K562 (cell line): ENCODE data around the gene BEX3. TPM values are rescaled to one million over a fixed set of nuclear protein-coding genes. Genes with fewer than 3 reads are reported as not detected.

Experiments
- ATAC-seq: fragments of 200-7000 bp; cut with Tn5 transposase; 3 replicates; pipeline ENCODE4 v1.9.1; 2020; ENCODE audit warnings: moderate library complexity
- BruUV-seq: library from RNA; stranded (reverse); fragments of 400-500 nt; replicated peaks from 2 replicates; lab custom pipeline; 2021; lab: Mats Ljungman, UMichigan
- CTCF ChIA-PET: fragments of 300-600 bp; formaldehyde crosslinking; extraction: SDS; loops from one replicate; lab custom pipeline; 2021; ENCODE audit warnings: low intra/inter-chr PET ratio; lab: Yijun Ruan, JAX
- POLR2A ChIA-PET: fragments of 300-600, 350-650 bp; sonication (Branson Sonifier 250); formaldehyde crosslinking; extraction: SDS; loops from one replicate; lab custom pipeline; 2021; ENCODE audit warnings: antibody characterized with exemption, inconsistent platforms; lab: Yijun Ruan, JAX
- DNase-seq, 4 experiments: peaks; one replicate each; pipeline versions ENCODE4 v3.0.0 to v3.0.0-alpha.2; 2011 to 2018; ENCODE audit warnings: low spot score in 3 of 4, mixed read lengths in 3 of 4; ENCODE audit errors: extremely low read depth in 1 of 4
- FAIRE-seq: peaks from 2 replicates; lab custom pipeline; 2011; peaks lifted over from hg19 to GRCh38; lab: Jason Lieb, UNC
- H2AFZ ChIP-seq: 2 replicates; pipeline ENCODE4 v1.6.0; 2011; ENCODE audit warnings: low read depth, low read length, control low read depth, inconsistent platforms
- H3K27ac ChIP-seq: fragments of 200-600 bp; 3 replicates; pipeline ENCODE4 v1.8.0; 2011; ENCODE audit warnings: low read depth, mild to moderate bottlenecking, control low read depth, inconsistent platforms, low read length, moderate library complexity, mixed read lengths; ENCODE audit errors: extremely low read depth
- H3K27me3 ChIP-seq, 2 experiments: fragments of 300-600 bp in 1 of 2; 2 replicates in 1 of 2; 3 replicates in 1 of 2; pipeline versions ENCODE4 v1.6.0 to v1.8.0; 2011; ENCODE audit warnings: inconsistent platforms in 2 of 2, low read length in 2 of 2, mild to moderate bottlenecking in 1 of 2, mixed read lengths in 1 of 2, moderate library complexity in 1 of 2; ENCODE audit not compliant: control insufficient read depth in 2 of 2, insufficient read depth in 2 of 2
- H3K36me3 ChIP-seq: fragments of 300-600 bp; 3 replicates; pipeline ENCODE4 v1.8.0; 2011; ENCODE audit warnings: mild to moderate bottlenecking, low read length, inconsistent platforms; ENCODE audit not compliant: control insufficient read depth, insufficient read depth
- H3K4me1 ChIP-seq, 2 experiments: fragments of 200-600 bp in 1 of 2; replicated peaks in 1 of 2; 2 replicates in 1 of 2; 3 replicates in 1 of 2; pipeline versions ENCODE4 v1.5.1 to v1.8.0; 2011; ENCODE audit warnings: inconsistent platforms in 2 of 2, low read length in 2 of 2, mild to moderate bottlenecking in 1 of 2, mixed read lengths in 1 of 2, moderate library complexity in 1 of 2; ENCODE audit not compliant: control insufficient read depth in 2 of 2, insufficient read depth in 2 of 2
- H3K4me2 ChIP-seq: 2 replicates; pipeline ENCODE4 v1.6.1; 2011; ENCODE audit warnings: low read length, control low read depth, inconsistent platforms, mixed read lengths; ENCODE audit not compliant: insufficient read depth
- H3K4me3 ChIP-seq: fragments of 200-600 bp; sonication (generic), shearing (Covaris generic); 2 replicates; pipeline ENCODE4 v1.5.1; 2016; ENCODE audit warnings: control low read depth, inconsistent platforms
- H3K79me2 ChIP-seq: fragments of 200-600 bp; 3 replicates; pipeline ENCODE4 v1.8.0; 2011; ENCODE audit warnings: low read length, inconsistent platforms; ENCODE audit not compliant: control insufficient read depth, insufficient read depth
- H3K9ac ChIP-seq, 2 experiments: 2 replicates each; pipeline versions ENCODE4 v1.6.0 to v1.6.1; 2011; ENCODE audit warnings: low read depth in 2 of 2, low read length in 2 of 2, control low read depth in 1 of 2, inconsistent platforms in 1 of 2, mild to moderate bottlenecking in 1 of 2, mixed read lengths in 1 of 2; ENCODE audit not compliant: insufficient read depth in 1 of 2
- H3K9me1 ChIP-seq: one replicate; pipeline ENCODE4 v1.6.0; 2011; ENCODE audit warnings: inconsistent platforms, mild to moderate bottlenecking, low read length, moderate library complexity; ENCODE audit not compliant: control insufficient read depth, insufficient read depth
- H3K9me3 ChIP-seq: replicated peaks from 2 replicates; pipeline ENCODE4 v1.5.1; 2011; ENCODE audit warnings: low read depth, low read length, inconsistent platforms; ENCODE audit not compliant: control insufficient read depth, insufficient read depth
- H4K20me1 ChIP-seq: replicated peaks from 2 replicates; pipeline ENCODE4 v1.6.1; 2011; ENCODE audit warnings: low read length, inconsistent platforms, mixed read lengths; ENCODE audit not compliant: control insufficient read depth, insufficient read depth
- BRD9 ChIP-seq: fragments of 450-650 bp; IDR thresholded peaks from 2 replicates; pipeline ENCODE4 v1.6.1; 2018; ENCODE audit warnings: low read depth; ENCODE audit not compliant: partially characterized antibody
- GTF2A2 ChIP-seq: IDR thresholded peaks from 2 replicates; pipeline ENCODE4 v1.6.1; 2016; ENCODE audit warnings: mild to moderate bottlenecking, missing genetic modification characterization, missing compliant biosample characterization
- MYBL2 ChIP-seq, 2 experiments: fragments of 450-650 bp in 1 of 2; sonication (generic) in 1 of 2; formaldehyde crosslinking in 1 of 2; IDR thresholded peaks; 2 replicates each; pipeline versions ENCODE4 v1.6.1 to v1.8.1; 2017 to 2022; ENCODE audit warnings: borderline replicate concordance in 1 of 2, inconsistent platforms in 1 of 2, low read depth in 1 of 2, mild to moderate bottlenecking in 1 of 2, missing genetic modification reagents in 1 of 2, moderate library complexity in 1 of 2
- RHOXF2B ChIP-seq: fragments of 250-450 bp; sonication (Bioruptor Pico); conservative IDR thresholded peaks from 2 replicates; pipeline ENCODE4 v1.5.1; 2021
- SNRNP70 ChIP-seq: fragments of 200-400 bp; formaldehyde crosslinking; optimal IDR thresholded peaks from 2 replicates; pipeline ENCODE3; 2017; ENCODE audit warnings: low read depth, low read length
- ZNF23 ChIP-seq: fragments of 250-450 bp; sonication (Bioruptor Pico); IDR thresholded peaks from 2 replicates; pipeline ENCODE4 v1.4.0; 2020; ENCODE audit warnings: mild to moderate bottlenecking
- ZNF274 ChIP-seq: IDR thresholded peaks from 2 replicates; pipeline ENCODE4 v1.6.1; 2011; ENCODE audit warnings: low read depth, mild to moderate bottlenecking, low read length, moderate library complexity, borderline replicate concordance
- ZNF589 ChIP-seq: fragments of 200-800 bp; sonication (Bioruptor generic); IDR thresholded peaks from 2 replicates; pipeline ENCODE4 v1.6.1; 2016; ENCODE audit warnings: low read depth, missing genetic modification characterization, missing compliant biosample characterization
- ZNF668 ChIP-seq: fragments of 250-450 bp; sonication (Bioruptor Pico); IDR thresholded peaks from 2 replicates; pipeline ENCODE4 v1.8.0; 2022; ENCODE audit warnings: mild to moderate bottlenecking, inconsistent platforms
- ZSCAN32 ChIP-seq: fragments of 450-650 bp; formaldehyde crosslinking; IDR thresholded peaks from 2 replicates; pipeline ENCODE4 v1.4.0; 2020; ENCODE audit warnings: mild to moderate bottlenecking, moderate library complexity
- WGBS: fragments of 100-300 bp; shearing (Covaris generic); methylation state at CpG from one replicate; pipeline ENCODE4 v1.1.6; 2016; ENCODE audit warnings: low coverage, mixed read lengths; ENCODE audit not compliant: insufficient coverage; ENCODE audit errors: missing lambda C conversion rate; 5-methylcytosine and 5-hydroxymethylcytosine counted together
- in situ Hi-C: fragments of 300-500 bp; cut with MboI; formaldehyde crosslinking; loops from 4 replicates; pipeline ENCODE4 v1.15.0; 2018; ENCODE audit warnings: inconsistent platforms, mixed read lengths
- intact Hi-C: fragments of 100-400 bp; cut with micrococcal nuclease; formaldehyde crosslinking; loops from 2 replicates; pipeline ENCODE4 v1.14.2; 2022
- polyA plus RNA-seq, 8 experiments: library from polyadenylated mRNA; depleted of rRNA in 4 of 8; stranded (reverse) in 5 of 8; unstranded in 3 of 8; fragments of >200 nt; fragmentation: Nextera tagmentation in 2 of 8; fragmentation: Illumina TruSeq in 1 of 8; extraction: Ambion mirVana in 2 of 8; extraction: Trizol in 1 of 8; gene quantifications; 2 replicates each; pipeline versions ENCODE4 v1.2.1 to v1.2.3, GENCODE V29; 2011 to 2014; ENCODE audit warnings: inconsistent platforms in 1 of 8, missing spikeins in 1 of 8
- total RNA-seq, 7 experiments: library from RNA; depleted of rRNA in 6 of 7; stranded (reverse); fragments of >200 nt in 6 of 7; fragmentation: Illumina TruSeq in 2 of 7; extraction: Trizol in 2 of 7; gene quantifications; 2 replicates each; pipeline versions ENCODE4 v1.2.1 to v1.2.3, GENCODE V29; 2011 to 2021; ENCODE audit warnings: low replicate concordance in 1 of 7
- TF ChIP-seq, protein P1 (sequence below), 2 experiments: IDR thresholded peaks; 2 replicates each; pipeline ENCODE4 v1.6.1; 2012; ENCODE audit warnings: improper control_type of control experiment in 2 of 2, low read depth in 2 of 2, low read length in 2 of 2, borderline replicate concordance in 1 of 2

BEX3 gene
- total and polyA plus RNA-seq, 9 of the 15 experiments (the other 6 are each of a cell fraction or from before 2014, with no cell fraction given): 0.21 to 0.47 TPM; not detected in 7

DNA sequence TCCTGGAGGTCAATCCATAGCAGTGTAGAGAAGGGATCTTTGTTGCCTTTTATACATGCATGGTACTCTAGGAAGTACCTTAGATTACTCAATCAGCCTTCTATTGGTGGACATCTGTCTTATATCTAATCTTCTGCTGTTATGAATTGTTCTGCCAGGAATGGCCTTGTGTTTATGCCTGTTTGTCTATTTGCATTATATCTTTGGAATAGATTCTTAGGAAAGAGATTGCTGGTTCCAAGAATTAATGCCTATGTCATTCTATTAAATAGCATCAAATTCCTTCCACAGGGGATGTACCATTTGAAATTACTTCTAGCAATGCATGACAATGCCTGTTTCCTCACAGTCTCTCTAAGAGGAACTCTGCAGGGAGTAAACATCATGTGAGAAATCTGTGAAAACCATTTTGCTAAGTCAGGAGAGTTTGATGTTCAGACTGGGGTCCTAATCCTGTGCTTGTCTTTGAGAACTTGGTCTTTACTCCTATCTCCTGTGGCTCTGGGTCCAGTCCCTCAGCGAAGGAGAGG, 42.5 kb downstream of the BEX3 start:
- ATAC-seq: no peak
- no peak for FAIRE-seq
- H3K9me1 ChIP-seq: no peaks in the 10 kb centered on the region

More for the DNA sequence above, 42.5 kb downstream of the BEX3 start:
- H3K27me3 ChIP-seq: no peaks in the 10 kb centered on the region
- no peaks in the 10 kb centered on the region for H3K4me1 ChIP-seq
- POLR2A ChIA-PET: no interaction called here
- 30% methylated on average over 1 of the region's 1 CpG for WGBS
- H3K27ac ChIP-seq: no peak overlapping the region
- H2AFZ ChIP-seq: no peak overlapping the region
- H3K9me3 ChIP-seq: no peaks in the 10 kb centered on the region
- no peak for DNase-seq
- no peaks in the 10 kb centered on the region for H3K79me2 ChIP-seq
- in situ Hi-C loops: no loop called here
- H4K20me1 ChIP-seq: no peaks in the 10 kb centered on the region
- CTCF ChIA-PET: no interaction called here
- intact Hi-C loops: no loop called here
- BruUV-seq: no TSS peak
- no peaks in the 10 kb centered on the region for H3K36me3 ChIP-seq
- no peak overlapping the region for H3K4me2 ChIP-seq
- H3K9ac ChIP-seq: no peak overlapping the region
- no peak for TF ChIP-seq RHOXF2B (CRISPR knock-in tag)
- no peak for TF ChIP-seq ZNF668 (CRISPR knock-in tag)
- no peak for TF ChIP-seq ZNF23 (CRISPR knock-in tag)
- TF ChIP-seq ZSCAN32: no peak
- no peak for TF ChIP-seq GTF2A2 (tag)
- no peak for TF ChIP-seq ZNF589 (CRISPR knock-in tag)
- no peak for TF ChIP-seq BRD9
- no peak for TF ChIP-seq MYBL2 (IDR thresholded peaks at IDR 0.05; ENCODE audit: low read depth)
- no peak for TF ChIP-seq MYBL2 (CRISPR knock-in tag; IDR thresholded peaks at IDR 0.05; ENCODE audit: borderline replicate concordance)
- TF ChIP-seq ZNF274: no peak
- no peak for TF ChIP-seq SNRNP70
- TF ChIP-seq, protein P1, sequence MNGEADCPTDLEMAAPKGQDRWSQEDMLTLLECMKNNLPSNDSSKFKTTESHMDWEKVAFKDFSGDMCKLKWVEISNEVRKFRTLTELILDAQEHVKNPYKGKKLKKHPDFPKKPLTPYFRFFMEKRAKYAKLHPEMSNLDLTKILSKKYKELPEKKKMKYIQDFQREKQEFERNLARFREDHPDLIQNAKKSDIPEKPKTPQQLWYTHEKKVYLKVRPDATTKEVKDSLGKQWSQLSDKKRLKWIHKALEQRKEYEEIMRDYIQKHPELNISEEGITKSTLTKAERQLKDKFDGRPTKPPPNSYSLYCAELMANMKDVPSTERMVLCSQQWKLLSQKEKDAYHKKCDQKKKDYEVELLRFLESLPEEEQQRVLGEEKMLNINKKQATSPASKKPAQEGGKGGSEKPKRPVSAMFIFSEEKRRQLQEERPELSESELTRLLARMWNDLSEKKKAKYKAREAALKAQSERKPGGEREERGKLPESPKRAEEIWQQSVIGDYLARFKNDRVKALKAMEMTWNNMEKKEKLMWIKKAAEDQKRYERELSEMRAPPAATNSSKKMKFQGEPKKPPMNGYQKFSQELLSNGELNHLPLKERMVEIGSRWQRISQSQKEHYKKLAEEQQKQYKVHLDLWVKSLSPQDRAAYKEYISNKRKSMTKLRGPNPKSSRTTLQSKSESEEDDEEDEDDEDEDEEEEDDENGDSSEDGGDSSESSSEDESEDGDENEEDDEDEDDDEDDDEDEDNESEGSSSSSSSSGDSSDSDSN (IDR thresholded peaks at IDR 0.05; ENCODE audit: borderline replicate concordance in 1 of 2, low read depth in 2 of 2, low read length in 2 of 2): no peak
- H3K4me3 ChIP-seq: no peak overlapping the region
